ENCODE results near the gene NR2F1-AS1.

DNA sequence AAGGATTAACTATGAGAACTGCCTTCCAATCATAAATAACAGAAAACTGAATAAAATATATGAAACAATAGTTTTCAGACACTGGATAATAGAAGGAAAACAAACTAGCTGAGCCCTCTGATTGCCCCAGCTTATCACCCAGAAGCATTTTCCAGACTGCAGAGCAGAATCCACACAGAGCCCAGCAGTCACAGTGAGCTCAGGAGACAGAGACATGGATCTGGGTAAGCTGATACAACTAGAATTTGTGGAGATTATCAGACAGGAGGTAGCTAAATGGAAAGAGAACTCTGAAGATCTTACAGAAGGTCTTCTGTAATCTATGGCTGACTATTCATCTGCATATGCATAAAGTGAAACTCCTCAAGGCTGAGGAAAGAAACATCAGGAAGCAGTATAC, 128.8 kb downstream of the NR2F1-AS1 start:
- TF ChIP-seq POLR2AphosphoS5 (IDR thresholded peaks at IDR 0.05; ENCODE audit: low read depth, low read length), result no peak
- TF ChIP-seq, protein P1, sequence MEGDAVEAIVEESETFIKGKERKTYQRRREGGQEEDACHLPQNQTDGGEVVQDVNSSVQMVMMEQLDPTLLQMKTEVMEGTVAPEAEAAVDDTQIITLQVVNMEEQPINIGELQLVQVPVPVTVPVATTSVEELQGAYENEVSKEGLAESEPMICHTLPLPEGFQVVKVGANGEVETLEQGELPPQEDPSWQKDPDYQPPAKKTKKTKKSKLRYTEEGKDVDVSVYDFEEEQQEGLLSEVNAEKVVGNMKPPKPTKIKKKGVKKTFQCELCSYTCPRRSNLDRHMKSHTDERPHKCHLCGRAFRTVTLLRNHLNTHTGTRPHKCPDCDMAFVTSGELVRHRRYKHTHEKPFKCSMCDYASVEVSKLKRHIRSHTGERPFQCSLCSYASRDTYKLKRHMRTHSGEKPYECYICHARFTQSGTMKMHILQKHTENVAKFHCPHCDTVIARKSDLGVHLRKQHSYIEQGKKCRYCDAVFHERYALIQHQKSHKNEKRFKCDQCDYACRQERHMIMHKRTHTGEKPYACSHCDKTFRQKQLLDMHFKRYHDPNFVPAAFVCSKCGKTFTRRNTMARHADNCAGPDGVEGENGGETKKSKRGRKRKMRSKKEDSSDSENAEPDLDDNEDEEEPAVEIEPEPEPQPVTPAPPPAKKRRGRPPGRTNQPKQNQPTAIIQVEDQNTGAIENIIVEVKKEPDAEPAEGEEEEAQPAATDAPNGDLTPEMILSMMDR (IDR thresholded peaks at IDR 0.05), result no peak

All from Panc1 (cell line).